Ovary (tissue), 9 donors: ENCODE measurements around the gene GPC6. TPM values are rescaled to one million over a fixed set of nuclear protein-coding genes. Genes with fewer than 3 reads are reported as not detected.

Experiments used
- DNase-seq, 5 donors: peaks; one replicate each; pipeline ENCODE4 v3.0.0-alpha.2; 2019 to 2020
- H3K27ac ChIP-seq, 2 donors: fragments of 200-600 bp; one replicate each; pipeline versions ENCODE4 v1.5.1 to v1.8.0; 2019 to 2022
- H3K27me3 ChIP-seq: fragments of 200-600 bp; one replicate; pipeline ENCODE4 v1.8.0; 2022
- H3K36me3 ChIP-seq: fragments of 200-600 bp; sonication (generic); one replicate; pipeline ENCODE4 v1.5.1; 2019
- H3K4me1 ChIP-seq: one replicate; pipeline ENCODE4 v1.8.1; 2013; ENCODE audit warnings: mild to moderate bottlenecking, moderate library complexity; ENCODE audit not compliant: insufficient read depth
- H3K4me3 ChIP-seq: fragments of 200-600 bp; sonication (generic); one replicate; pipeline ENCODE4 v1.5.1; 2017
- H3K9me3 ChIP-seq, 2 donors: fragments of 200-600 bp in 1 of 2; sonication (generic) in 1 of 2; one replicate each; pipeline versions ENCODE4 v1.5.1 to v1.8.1; 2013 to 2019; ENCODE audit warnings: mild to moderate bottlenecking in 1 of 2, moderate library complexity in 1 of 2
- CTCF ChIP-seq, 3 donors: fragments of 450-650 bp in 2 of 3; fragments of 200-600 bp in 1 of 3; IDR thresholded peaks; one replicate each; pipeline versions ENCODE4 v1.5.1 to v1.8.0; 2016 to 2022; ENCODE audit warnings: antibody characterized with exemption in 3 of 3, mild to moderate bottlenecking in 1 of 3
- EP300 ChIP-seq: sonication (generic); formaldehyde crosslinking; IDR thresholded peaks from one replicate; pipeline ENCODE4 v1.6.1; 2017; ENCODE audit warnings: antibody characterized with exemption
- POLR2A ChIP-seq: fragments of 450-650 bp; IDR thresholded peaks from one replicate; pipeline ENCODE4 v1.6.1; 2017; ENCODE audit warnings: antibody characterized with exemption, mild to moderate bottlenecking, moderate library complexity
- WGBS, 3 donors: extraction: QIAGEN DNeasy Blood & Tissue Kit in 1 of 3; methylation state at CpG; one replicate each; pipeline versions ENCODE4 v1.1.5 to v1.1.7; 2013 to 2017; 5-methylcytosine and 5-hydroxymethylcytosine counted together
- intact Hi-C, 4 donors: fragments of 100-400 bp; cut with DNase I; formaldehyde crosslinking; loops; one replicate each; pipeline versions ENCODE4 v1.11.0 to v1.15.1; 2022 to 2023
- polyA plus RNA-seq, 2 donors: library from polyadenylated mRNA; stranded (reverse); fragments of 200-250 nt in 1 of 2; fragments of 350-450 nt in 1 of 2; fragmentation: Illumina TruSeq in 1 of 2; extraction: RNeasy Lipid Tissue Mini Kit (QIAGEN cat#74804) in 1 of 2; gene quantifications; one replicate each; pipeline ENCODE4 v1.2.3, GENCODE V29; 2013 to 2014
- total RNA-seq, 7 donors: library from RNA; depleted of rRNA in 2 of 7; stranded (reverse); fragments of >200 nt in 2 of 7; fragmentation: NEBNext Ultra II Directional in 3 of 7; extraction: Animal tissue kit (Norgen Biotek cat#: 25700) in 3 of 7; gene quantifications; one replicate each; pipeline versions ENCODE4 v1.1.0 to v1.2.4, GENCODE V29; 2016 to 2023
- donor health status: DM: no; HTN: no; CAD: no; lungs with moderate emphysema.
- donor health status: DM: no; HTN: no; CAD: no.
- donor health status: Bipolar disorder and iron deficiency.
- donor health status: DM: yes; HTN: yes; CAD: no.
- donor health status: DM: no; HTN: no; CAD: no.
- donor health status: DM: yes; HTN: yes; CAD: no.

Gene GPC6
- total and polyA plus RNA-seq, 9 donors: 4.3 to 22.3 (median 17.9) TPM

- DNase-seq: no peak
- Histone ChIP-seq H3K36me3 (no peaks in the 10 kb centered on the region), H3K4me3 (no peak overlapping the region), H3K27ac (no peak overlapping the region), H3K9me3 (no peaks in the 10 kb centered on the region), H3K27me3 (no peaks in the 10 kb centered on the region), H3K4me1 (no peaks in the 10 kb centered on the region)
- intact Hi-C loops: no loop called here
- WGBS, 3 donors: 87 to 94% (median 92%) methylated on average over 1 of the region's 1 CpG
- TF ChIP-seq POLR2A (no peak), EP300 (no peak), CTCF (IDR thresholded peaks at IDR 0.05) (no peak)
These were observed 1033.4 kb downstream of the GPC6 start for GRCh38 chr13:94259984-94260383.

GRCh38 chr13:94261163-94261562, 1034.6 kb downstream of the GPC6 start:
- WGBS, 3 donors: 96 to 98% (median 97%) methylated on average over 3 of the region's 3 CpGs
- Histone ChIP-seq H3K9me3 (no peaks in the 10 kb centered on the region), H3K36me3 (no peaks in the 10 kb centered on the region), H3K4me1 (no peaks in the 10 kb centered on the region), H3K27me3 (no peaks in the 10 kb centered on the region), H3K4me3 (no peak overlapping the region), H3K27ac (no peak overlapping the region)
- no peak for DNase-seq
- intact Hi-C loops: no loop called here
- TF ChIP-seq CTCF (IDR thresholded peaks at IDR 0.05) (no peak), EP300 (no peak), POLR2A (no peak)

- intact Hi-C loops: no loop called here
- WGBS, 3 donors: 90 to 97% (median 95%) methylated on average over 3 of the region's 3 CpGs
- Histone ChIP-seq H3K9me3 (no peaks in the 10 kb centered on the region), H3K27me3 (no peaks in the 10 kb centered on the region), H3K4me3 (no peak overlapping the region), H3K27ac (no peak overlapping the region), H3K36me3 (no peaks in the 10 kb centered on the region), H3K4me1 (no peaks in the 10 kb centered on the region)
- DNase-seq: no peak
- TF ChIP-seq EP300 (no peak), POLR2A (no peak), CTCF (IDR thresholded peaks at IDR 0.05) (no peak)
These were observed 1036.4 kb downstream of the GPC6 start for GRCh38 chr13:94263038-94263437.

- intact Hi-C loops: no loop called here
- H3K4me1 ChIP-seq: no peaks in the 10 kb centered on the region
- WGBS, 3 donors: 92 to 94% (median 93%) methylated on average over 3 of the region's 3 CpGs
- H3K9me3 ChIP-seq: no peaks in the 10 kb centered on the region
- H3K36me3 ChIP-seq: no peaks in the 10 kb centered on the region
- DNase-seq: no peak
- no peak for TF ChIP-seq EP300
- no peak for TF ChIP-seq POLR2A
- TF ChIP-seq CTCF (IDR thresholded peaks at IDR 0.05): no peak
- H3K27me3 ChIP-seq: no peaks in the 10 kb centered on the region
- H3K27ac ChIP-seq: no peak overlapping the region
- no peak overlapping the region for H3K4me3 ChIP-seq
These were observed 1041.2 kb downstream of the GPC6 start for GRCh38 chr13:94267581-94268366.
